ENCODE data around the gene RPEL1. TPM values are rescaled to one million over a fixed set of nuclear protein-coding genes. Genes with fewer than 3 reads are reported as not detected.

The RPEL1 gene
- total RNA-seq, 4 donors from 2014 or later: not detected

DNA sequence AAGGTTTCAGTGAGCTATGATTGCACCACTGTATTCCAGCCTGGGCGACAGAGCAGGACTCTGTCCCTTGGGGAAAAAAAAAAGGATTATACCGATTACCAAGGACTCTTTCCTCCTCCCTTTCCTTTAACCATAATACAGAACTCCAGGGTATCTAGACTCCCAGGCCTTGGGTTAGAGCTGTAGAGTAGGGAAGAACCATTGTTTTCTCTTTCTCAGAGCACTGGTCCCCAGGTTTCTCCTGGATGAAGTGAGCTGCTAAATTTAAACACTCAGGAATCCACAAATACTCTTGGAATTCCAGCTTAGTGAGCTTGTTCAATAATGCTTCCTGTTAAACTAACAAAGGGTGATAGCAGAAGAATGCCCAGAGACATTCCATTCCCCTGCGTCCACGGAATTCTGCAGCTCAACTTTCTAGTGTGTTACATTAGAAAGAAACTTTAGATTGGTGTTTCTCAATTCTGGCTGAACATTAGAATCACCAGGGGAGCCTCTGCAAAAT, 14.6 kb upstream of the RPEL1 start:
- H3K27me3 ChIP-seq: no peaks in the 10 kb centered on the region
- no peak overlapping the region for H3K4me3 ChIP-seq (replicated peaks in 1 of 3)
- peak in 1 of 2 donors; percentile 20 for TF ChIP-seq POLR2A (IDR thresholded peaks at IDR 0.05)
- TF ChIP-seq, protein P1, sequence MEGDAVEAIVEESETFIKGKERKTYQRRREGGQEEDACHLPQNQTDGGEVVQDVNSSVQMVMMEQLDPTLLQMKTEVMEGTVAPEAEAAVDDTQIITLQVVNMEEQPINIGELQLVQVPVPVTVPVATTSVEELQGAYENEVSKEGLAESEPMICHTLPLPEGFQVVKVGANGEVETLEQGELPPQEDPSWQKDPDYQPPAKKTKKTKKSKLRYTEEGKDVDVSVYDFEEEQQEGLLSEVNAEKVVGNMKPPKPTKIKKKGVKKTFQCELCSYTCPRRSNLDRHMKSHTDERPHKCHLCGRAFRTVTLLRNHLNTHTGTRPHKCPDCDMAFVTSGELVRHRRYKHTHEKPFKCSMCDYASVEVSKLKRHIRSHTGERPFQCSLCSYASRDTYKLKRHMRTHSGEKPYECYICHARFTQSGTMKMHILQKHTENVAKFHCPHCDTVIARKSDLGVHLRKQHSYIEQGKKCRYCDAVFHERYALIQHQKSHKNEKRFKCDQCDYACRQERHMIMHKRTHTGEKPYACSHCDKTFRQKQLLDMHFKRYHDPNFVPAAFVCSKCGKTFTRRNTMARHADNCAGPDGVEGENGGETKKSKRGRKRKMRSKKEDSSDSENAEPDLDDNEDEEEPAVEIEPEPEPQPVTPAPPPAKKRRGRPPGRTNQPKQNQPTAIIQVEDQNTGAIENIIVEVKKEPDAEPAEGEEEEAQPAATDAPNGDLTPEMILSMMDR (IDR thresholded peaks at IDR 0.05): no peak
- WGBS, 2 donors: 22 to 30% methylated on average over 4 of the region's 4 CpGs
- H3K27ac ChIP-seq: peak overlapping the region; percentile 78 to 89 (median 84)
- DNase-seq: peak; percentile 66 to 69
- H3K36me3 ChIP-seq: no peaks in the 10 kb centered on the region
- H3K9me3 ChIP-seq: no peaks in the 10 kb centered on the region
- intact Hi-C loops (cut with DNase I): no loop called here
- peaks cover 18 to 26% of the 10 kb centered on the region in 2 donors for H3K4me1 ChIP-seq

DNA sequence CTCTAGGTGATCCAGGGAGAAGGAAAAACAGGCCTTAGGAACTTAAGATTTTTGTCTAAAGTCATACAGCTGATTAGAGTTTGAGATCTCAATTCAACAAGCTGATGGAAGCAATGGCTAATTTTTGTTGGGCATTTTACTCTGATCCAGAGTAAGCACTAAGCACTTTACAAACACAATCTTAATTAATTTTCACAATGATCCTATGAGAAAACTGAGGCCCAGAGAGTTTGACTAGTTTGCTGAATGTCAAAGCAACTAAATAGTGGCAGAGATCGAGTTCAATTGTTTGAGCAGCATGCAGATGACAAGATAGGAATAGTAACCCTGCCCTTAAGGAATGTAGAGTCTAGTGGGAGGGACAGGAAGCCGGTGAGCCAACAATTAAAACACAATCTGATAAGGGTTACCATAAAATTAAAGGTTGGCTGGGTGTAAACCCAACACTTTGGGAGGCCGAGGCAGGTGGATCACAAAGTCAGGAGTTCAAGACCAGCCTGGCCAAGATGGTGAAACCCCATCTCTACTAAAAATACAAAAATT, 13.5 kb upstream of the RPEL1 start:
- WGBS, 2 donors: 71 to 80% methylated on average over 3 of the region's 3 CpGs
- H3K4me3 ChIP-seq (replicated peaks in 1 of 3): no peak overlapping the region
- intact Hi-C loops (cut with DNase I): no loop called here
- no peaks in the 10 kb centered on the region for H3K27me3 ChIP-seq
- H3K9me3 ChIP-seq: no peaks in the 10 kb centered on the region
- DNase-seq: no peak
- peak overlapping the region; percentile 46 to 89 (median 78) for H3K27ac ChIP-seq
- TF ChIP-seq, protein P1 (IDR thresholded peaks at IDR 0.05): no peak
- TF ChIP-seq POLR2A (IDR thresholded peaks at IDR 0.05): no peak
- no peaks in the 10 kb centered on the region for H3K36me3 ChIP-seq
- H3K4me1 ChIP-seq: peaks cover 18 to 26% of the 10 kb centered on the region in 2 donors

DNA sequence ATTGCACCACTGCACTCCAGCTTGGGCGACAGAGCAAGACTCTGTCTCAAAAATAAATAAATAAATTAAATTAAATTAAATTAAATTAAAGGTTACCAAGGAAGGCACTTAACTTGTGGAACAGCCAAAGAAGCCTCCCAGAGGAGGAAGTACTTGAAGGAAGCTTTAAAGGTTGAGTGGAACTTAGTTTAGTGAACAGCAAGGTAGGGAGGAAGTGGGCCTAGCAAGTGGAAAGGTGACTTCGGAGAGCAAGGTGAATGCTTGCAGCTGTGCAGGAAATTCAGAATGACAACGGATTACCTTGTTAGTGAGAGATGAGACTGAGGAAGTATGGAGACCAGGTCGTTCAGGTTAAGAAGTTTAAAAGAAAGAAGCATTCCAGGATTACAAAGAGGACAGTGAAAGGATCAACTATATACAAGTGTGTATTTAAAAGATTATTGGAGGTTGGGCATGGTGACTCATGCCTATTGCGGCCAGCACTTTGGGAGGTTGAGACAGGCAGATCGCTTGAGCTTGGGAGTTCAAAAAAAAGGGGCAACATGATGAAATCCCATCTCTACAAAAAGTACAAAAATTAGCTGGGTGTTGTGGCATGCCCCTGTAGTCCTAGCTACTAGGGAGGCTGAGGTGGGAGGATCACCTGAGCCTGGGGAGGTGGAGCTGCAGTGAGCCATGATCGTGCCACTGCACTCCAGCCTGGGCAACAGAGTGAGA, 12.8 kb upstream of the RPEL1 start:
- TF ChIP-seq, protein P1 (IDR thresholded peaks at IDR 0.05): no peak
- TF ChIP-seq POLR2A (IDR thresholded peaks at IDR 0.05): no peak
- H3K27me3 ChIP-seq: no peaks in the 10 kb centered on the region
- H3K36me3 ChIP-seq: no peaks in the 10 kb centered on the region
- peak overlapping the region in 2 of 3 donors; percentile 78 to 89 for H3K27ac ChIP-seq
- H3K9me3 ChIP-seq: no peaks in the 10 kb centered on the region
- H3K4me1 ChIP-seq: peaks cover 18 to 26% of the 10 kb centered on the region in 2 donors
- no peak for DNase-seq
- no peak overlapping the region for H3K4me3 ChIP-seq (replicated peaks in 1 of 3)
- intact Hi-C loops (cut with DNase I): no loop called here
- 72% methylated on average over 7 of the region's 7 CpGs for WGBS, 2 donors

DNA sequence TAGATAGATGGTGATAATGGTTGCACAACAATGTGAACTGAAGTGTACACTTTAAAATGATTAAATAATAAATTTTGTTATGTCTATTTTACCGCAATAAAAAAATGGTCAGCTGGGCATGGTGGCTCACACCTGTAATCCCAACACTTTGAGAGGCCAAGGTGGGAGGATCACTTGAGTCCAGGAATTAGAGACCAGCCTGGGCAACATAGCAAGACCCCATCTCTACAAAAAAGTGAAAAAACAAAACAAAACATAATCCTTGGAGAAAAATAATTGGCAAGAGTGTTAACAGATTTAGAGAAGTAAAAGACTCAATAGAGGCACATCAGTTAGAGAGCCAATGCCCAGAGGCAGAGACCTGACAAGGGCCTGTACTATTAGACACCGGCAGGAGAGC, 9.9 kb upstream of the RPEL1 start:
- Histone ChIP-seq H3K36me3 (no peaks in the 10 kb centered on the region), H3K27ac (no peak overlapping the region), H3K4me3 (replicated peaks in 1 of 3) (no peak overlapping the region), H3K27me3 (no peaks in the 10 kb centered on the region), H3K9me3 (no peaks in the 10 kb centered on the region), H3K4me1 (peaks cover 21% of the 10 kb centered on the region in 2 donors)
- no peak for TF ChIP-seq POLR2A (IDR thresholded peaks at IDR 0.05)
- TF ChIP-seq, protein P1 (IDR thresholded peaks at IDR 0.05): no peak
- intact Hi-C loops (cut with DNase I): no loop called here
- DNase-seq: no peak
- 91 to 96% methylated on average over 2 of the region's 2 CpGs for WGBS, 2 donors
